Psoas muscle (tissue), 8 donors: ENCODE data around the gene KRTAP2-2. TPM values are rescaled to one million over a fixed set of nuclear protein-coding genes. Genes with fewer than 3 reads are reported as not detected.

ENCODE experiments used
- ATAC-seq, 4 donors: fragments of 200-7000 bp; cut with Tn5 transposase; one replicate each; pipeline ENCODE4 v1.9.1; 2020; ENCODE audit warnings: moderate library complexity in 3 of 4, mild to moderate bottlenecking in 2 of 4
- DNase-seq, 2 donors: peaks; one replicate each; pipeline ENCODE4 v3.0.0-alpha.2; 2020
- H3K27ac ChIP-seq: fragments of 200-600 bp; one replicate; pipeline ENCODE4 v1.8.0; 2022
- H3K27me3 ChIP-seq, 3 donors: fragments of 200-600 bp in 1 of 3; one replicate each; pipeline versions ENCODE4 v1.6.1 to v1.8.0; 2013 to 2022; ENCODE audit warnings: low read length in 2 of 3, mild to moderate bottlenecking in 2 of 3, moderate library complexity in 1 of 3; ENCODE audit not compliant: insufficient read depth in 3 of 3
- H3K36me3 ChIP-seq, 2 donors: fragments of 200-600 bp in 1 of 2; one replicate each; pipeline versions ENCODE4 v1.6.1 to v1.8.0; 2013 to 2022; ENCODE audit warnings: low read depth in 1 of 2, mild to moderate bottlenecking in 1 of 2, moderate library complexity in 1 of 2; ENCODE audit not compliant: insufficient read depth in 1 of 2
- H3K4me1 ChIP-seq: fragments of 200-600 bp; one replicate; pipeline ENCODE4 v1.8.0; 2022
- H3K4me3 ChIP-seq: fragments of 200-600 bp; one replicate; pipeline ENCODE4 v1.8.0; 2022; ENCODE audit warnings: mild to moderate bottlenecking
- H3K9me3 ChIP-seq: fragments of 200-600 bp; one replicate; pipeline ENCODE4 v1.8.0; 2022
- CTCF ChIP-seq: fragments of 200-600 bp; IDR thresholded peaks from one replicate; pipeline ENCODE4 v1.8.0; 2022; ENCODE audit warnings: antibody characterized with exemption
- WGBS, 3 donors: extraction: QIAGEN DNeasy Blood & Tissue Kit; methylation state at CpG; one replicate each; pipeline versions ENCODE4 v1.1.6 to v1.1.7; 2013; 5-methylcytosine and 5-hydroxymethylcytosine counted together
- intact Hi-C, 2 donors: fragments of 100-400 bp; cut with DNase I; formaldehyde crosslinking; loops; one replicate each; pipeline versions ENCODE4 v1.11.0 to v1.14.2; 2022
- polyA plus RNA-seq, 3 donors: library from polyadenylated mRNA; stranded (reverse); fragments of 200-250 nt; gene quantifications; one replicate each; pipeline ENCODE4 v1.2.3, GENCODE V29; 2013
- total RNA-seq, 4 donors: library from RNA; stranded (reverse); fragmentation: NEBNext Ultra II Directional in 2 of 4; extraction: Animal tissue kit (Norgen Biotek cat#: 25700) in 2 of 4; gene quantifications; one replicate each; pipeline versions ENCODE4 v1.2.1 to v1.2.4, GENCODE V29; 2021 to 2023
- donor health status: healthy with polysubstance abuse.
- donor health status: DM: no; HTN: no; CAD: no; lungs with moderate emphysema.
- donor health status: Bipolar disorder and iron deficiency.
- donor health status: healthy.
- donor health status: DM: yes; HTN: yes; CAD: no.
- donor health status: DM: no; HTN: no; CAD: no.
- donor health status: DM: no; HTN: no; CAD: no.
- donor health status: DM: yes; HTN: yes; CAD: no.

Gene KRTAP2-2
- total and polyA plus RNA-seq, 7 donors: not detected

GRCh38 chr17:41026715-41027471 is 28.1 kb downstream of the KRTAP2-2 start, which contains the start of gene KRTAP1-5:
TSS of gene KRTAP1-5 (minus strand) at chr17:41027208. CDS start at chr17:41027155, 53 bp downstream.
- Histone ChIP-seq H3K27ac (no peak within 1 kb of the TSS), H3K27me3 (peaks cover 0 to 25% (median 3%) of the 10 kb centered on the region in 3 donors), H3K4me1 (no peaks in the 10 kb centered on the region), H3K36me3 (no peaks in the 10 kb centered on the region), H3K4me3 (no peak within 1 kb of the TSS), H3K9me3 (no peaks in the 10 kb centered on the region)
- DNase-seq (no peak), ATAC-seq (no peak)
- WGBS, 3 donors: 27 to 38% (median 32%) methylated on average over 9 of the region's 9 CpGs
- intact Hi-C loops: no loop called here
- no peak for TF ChIP-seq CTCF

GRCh38 chr17:41024697-41025096 is 30.3 kb downstream of the KRTAP2-2 start:
- intact Hi-C loops: no loop called here
- ATAC-seq (no peak), DNase-seq (no peak)
- Histone ChIP-seq H3K27me3 (peaks cover 0 to 13% (median under 1%) of the 10 kb centered on the region in 3 donors), H3K36me3 (no peaks in the 10 kb centered on the region), H3K4me3 (no peak overlapping the region), H3K4me1 (no peaks in the 10 kb centered on the region), H3K27ac (no peak overlapping the region), H3K9me3 (no peaks in the 10 kb centered on the region)
- 77 to 89% (median 79%) methylated on average over 3 of the region's 3 CpGs for whole genome bisulfite sequencing, 3 donors
- TF ChIP-seq CTCF: no peak

GRCh38 chr17:41020336-41020735 is 34.7 kb downstream of the KRTAP2-2 start:
- TF ChIP-seq CTCF: no peak
- Histone ChIP-seq H3K27me3 (no peaks in the 10 kb centered on the region), H3K36me3 (no peaks in the 10 kb centered on the region), H3K4me3 (no peak overlapping the region), H3K27ac (no peak overlapping the region), H3K4me1 (no peaks in the 10 kb centered on the region), H3K9me3 (no peaks in the 10 kb centered on the region)
- intact Hi-C loops: no loop called here
- ATAC-seq: no peak
- no peak for DNase-seq

GRCh38 chr17:41019415-41019814 is 35.6 kb downstream of the KRTAP2-2 start:
- no peak for DNase-seq
- TF ChIP-seq CTCF: no peak
- intact Hi-C loops: no loop called here
- no peak overlapping the region for H3K27ac ChIP-seq
- no peak for ATAC-seq
- no peaks in the 10 kb centered on the region for H3K4me1 ChIP-seq
- WGBS, 3 donors: 88 to 90% (median 90%) methylated on average over 3 of the region's 3 CpGs
- H3K9me3 ChIP-seq: no peaks in the 10 kb centered on the region
- no peaks in the 10 kb centered on the region for H3K36me3 ChIP-seq
- H3K27me3 ChIP-seq: no peaks in the 10 kb centered on the region
- H3K4me3 ChIP-seq: no peak overlapping the region

- H3K27ac ChIP-seq: no peak overlapping the region
- intact Hi-C loops: no loop called here
- H3K27me3 ChIP-seq: no peaks in the 10 kb centered on the region
- no peaks in the 10 kb centered on the region for H3K9me3 ChIP-seq
- H3K4me3 ChIP-seq: no peak overlapping the region
- no peaks in the 10 kb centered on the region for H3K36me3 ChIP-seq
- 77 to 85% (median 82%) methylated on average over 3 of the region's 3 CpGs for WGBS, 3 donors
- no peaks in the 10 kb centered on the region for H3K4me1 ChIP-seq
- ATAC-seq: no peak
- DNase-seq: no peak
- no peak for TF ChIP-seq CTCF
These were observed 36.5 kb downstream of the KRTAP2-2 start for GRCh38 chr17:41018541-41018940.
